IPS DF 6.9 (cell line): ENCODE measurements around the gene AZIN2.

Experiments used
- DNase-seq: peaks from one replicate; pipeline ENCODE4 v3.0.0-alpha.2; 2013; ENCODE audit warnings: low read depth, low spot score
- H3K27ac ChIP-seq: one replicate; pipeline ENCODE4 v1.5.1; 2013; ENCODE audit warnings: low read length, control low read depth
- H3K27me3 ChIP-seq: 2 replicates; pipeline ENCODE4 v1.6.1; 2013; ENCODE audit warnings: mild to moderate bottlenecking, low read length; ENCODE audit not compliant: control insufficient read depth, insufficient read depth
- H3K36me3 ChIP-seq: 2 replicates; pipeline ENCODE4 v1.6.1; 2013; ENCODE audit warnings: low read length; ENCODE audit not compliant: control insufficient read depth, insufficient read depth
- H3K4me1 ChIP-seq: 2 replicates; pipeline ENCODE4 v1.6.1; 2013; ENCODE audit warnings: low read length; ENCODE audit not compliant: control insufficient read depth, insufficient read depth
- H3K4me3 ChIP-seq: 2 replicates; pipeline ENCODE4 v1.5.1; 2013; ENCODE audit warnings: mild to moderate bottlenecking, low read length
- H3K9me3 ChIP-seq: 2 replicates; pipeline ENCODE4 v1.6.1; 2013; ENCODE audit warnings: low read length, inconsistent platforms; ENCODE audit not compliant: control insufficient read depth, insufficient read depth
- WGBS: extraction: QIAGEN DNeasy Blood & Tissue Kit; methylation state at CpG from one replicate; pipeline ENCODE4 v1.1.7; 2013; ENCODE audit warnings: mixed read lengths, missing lambda C conversion rate; ENCODE audit not compliant: insufficient read length, insufficient coverage; 5-methylcytosine and 5-hydroxymethylcytosine counted together

Gene AZIN2

DNA sequence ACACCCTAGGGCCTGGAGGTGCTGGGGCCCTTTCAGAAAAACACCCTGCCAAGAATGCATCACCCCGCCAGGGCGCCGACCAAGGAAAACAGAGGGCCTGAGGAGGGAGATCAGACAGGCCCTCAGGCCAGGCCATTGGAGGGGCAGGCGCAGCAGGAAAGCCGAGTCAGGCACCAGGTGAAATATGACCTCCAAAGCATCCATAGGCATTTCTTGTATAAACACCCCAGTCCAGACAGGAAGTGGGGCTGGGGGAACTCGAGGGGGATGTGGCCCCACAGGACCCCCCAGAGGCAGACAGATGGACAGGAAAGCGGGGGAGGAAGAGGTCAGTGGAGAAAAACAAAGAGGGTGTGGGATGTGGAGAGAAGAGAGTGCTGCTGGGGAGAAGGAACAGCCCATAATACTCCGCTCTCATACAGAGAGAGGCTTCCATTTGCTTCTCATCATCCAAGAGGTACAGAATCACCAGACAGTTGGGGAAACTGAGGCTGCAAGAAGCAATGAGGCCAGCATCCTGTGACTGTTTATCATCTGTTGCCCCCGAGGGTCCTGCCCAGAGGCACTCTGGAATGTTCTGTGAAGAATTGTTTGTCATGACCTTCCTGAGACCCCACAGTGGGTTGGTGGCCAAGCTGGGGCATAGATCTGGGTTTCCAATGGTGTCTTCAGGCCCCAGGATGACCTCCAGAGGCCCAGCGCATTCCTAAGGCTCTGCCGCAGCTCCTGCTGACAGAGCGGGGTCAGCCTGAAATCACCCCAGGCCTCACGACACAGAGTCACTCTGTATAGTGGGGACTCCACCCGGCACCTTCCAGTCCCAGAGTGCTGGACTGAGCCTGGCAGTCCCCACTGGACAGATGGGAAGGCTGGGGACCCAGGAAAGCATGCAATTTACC, 82.9 kb downstream of the AZIN2 start:
- no peaks in the 10 kb centered on the region for H3K27me3 ChIP-seq
- no peaks in the 10 kb centered on the region; the same call in 1 of the 2 replicates for H3K36me3 ChIP-seq
- no peak overlapping the region for H3K27ac ChIP-seq
- DNase-seq = no peak
- WGBS = no CpG with 5 or more reads among the region's 14 CpGs
- peaks cover 3% of the 10 kb centered on the region; the same call in 1 of the 2 replicates for H3K4me1 ChIP-seq
- no peak overlapping the region for H3K4me3 ChIP-seq
- no peaks in the 10 kb centered on the region for H3K9me3 ChIP-seq

DNA sequence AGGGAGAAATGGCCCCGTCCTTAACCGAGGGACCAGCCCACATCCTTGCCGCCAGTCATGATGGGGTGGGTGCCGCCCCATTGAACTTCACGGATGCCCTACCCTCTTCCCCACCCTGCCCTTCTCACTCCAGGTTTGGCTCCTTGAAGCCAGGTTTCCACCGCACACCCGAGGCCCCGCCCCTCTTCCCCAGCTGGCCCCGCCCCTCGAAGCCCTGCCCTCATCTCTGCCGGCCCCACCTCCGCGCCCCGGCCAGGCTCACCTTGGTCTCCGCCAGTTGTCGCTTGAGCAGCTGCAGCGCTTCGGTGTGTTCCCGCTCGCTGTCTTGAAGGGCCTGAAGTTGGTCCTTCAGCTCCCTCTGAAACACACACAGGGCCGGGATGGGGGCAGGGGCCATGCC, 84.3 kb downstream of the AZIN2 start:
- WGBS = no CpG with 5 or more reads among the region's 21 CpGs
- Histone ChIP-seq H3K27me3 (no peaks in the 10 kb centered on the region), H3K36me3 (no peaks in the 10 kb centered on the region; the same call in 1 of the 2 replicates), H3K9me3 (no peaks in the 10 kb centered on the region), H3K4me3 (no peak overlapping the region), H3K4me1 (peaks cover 4% of the 10 kb centered on the region; the same call in 1 of the 2 replicates), H3K27ac (no peak overlapping the region)
- DNase-seq = no peak

DNA sequence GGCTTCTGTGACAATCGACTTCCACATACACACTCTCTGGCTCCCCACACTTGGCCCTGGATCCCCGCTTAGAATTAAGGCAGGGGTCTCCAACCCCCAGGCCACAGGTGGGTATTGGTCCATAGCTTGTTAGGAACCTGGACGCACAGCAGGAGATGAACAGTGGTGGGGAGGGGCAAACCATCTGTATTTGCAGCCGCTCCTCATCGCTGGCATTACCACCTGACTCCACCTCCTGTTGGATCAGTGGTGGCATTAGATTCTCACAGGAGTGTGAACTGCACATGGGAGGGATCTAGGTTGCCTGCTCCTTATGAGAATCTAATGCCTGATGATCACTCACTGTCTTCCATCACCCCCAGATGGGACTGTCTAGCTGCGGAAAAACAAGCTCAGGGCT, 84.9 kb downstream of the AZIN2 start:
- H3K36me3 ChIP-seq = no peaks in the 10 kb centered on the region; the same call in 1 of the 2 replicates
- H3K9me3 ChIP-seq = no peaks in the 10 kb centered on the region
- WGBS = no CpG with 5 or more reads among the region's 6 CpGs
- DNase-seq = no peak
- H3K27me3 ChIP-seq = no peaks in the 10 kb centered on the region
- H3K4me3 ChIP-seq = no peak overlapping the region
- H3K27ac ChIP-seq = no peak overlapping the region
- peaks cover 4% of the 10 kb centered on the region; the same call in 1 of the 2 replicates for H3K4me1 ChIP-seq

DNA sequence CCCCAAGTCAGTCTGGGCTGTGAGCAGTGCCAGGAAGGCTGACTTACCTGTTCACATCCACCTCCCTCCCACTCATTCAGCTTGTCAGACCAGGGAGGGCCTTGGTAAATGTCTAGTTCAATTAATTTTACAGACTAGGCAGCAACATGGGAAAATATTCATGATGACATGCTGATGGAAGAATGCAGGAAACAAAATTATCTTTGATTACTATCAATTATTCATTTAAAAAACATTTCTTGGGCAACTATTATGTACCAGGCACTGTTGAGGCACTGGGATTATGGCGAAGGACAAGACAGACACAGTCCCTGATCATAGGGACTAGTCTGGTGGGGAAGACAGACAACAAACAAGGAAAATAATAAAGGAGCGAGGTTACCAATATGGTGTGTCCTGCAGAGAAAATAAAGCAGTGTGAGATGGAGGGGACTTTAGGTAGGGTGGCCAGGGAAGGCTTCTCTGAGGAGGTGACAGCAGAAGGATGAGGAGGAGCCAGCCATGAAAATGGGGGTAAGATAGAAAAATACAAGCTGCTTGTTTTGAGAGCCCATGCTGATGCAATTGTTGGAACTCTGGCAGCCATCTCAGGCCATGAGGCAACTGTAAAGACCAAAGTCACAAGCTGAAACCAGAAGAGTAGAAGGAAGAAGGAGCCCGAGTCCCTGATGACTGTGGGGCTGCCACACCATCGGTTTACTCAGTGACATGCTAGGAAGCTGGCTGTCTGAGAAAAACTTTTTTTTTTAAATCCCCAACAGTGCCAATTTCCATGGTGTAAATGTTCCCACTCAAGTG, 86.9 kb downstream of the AZIN2 start:
- no peak overlapping the region for H3K4me3 ChIP-seq
- peaks cover 4% of the 10 kb centered on the region; the same call in 1 of the 2 replicates for H3K4me1 ChIP-seq
- H3K36me3 ChIP-seq = no peaks in the 10 kb centered on the region
- no peaks in the 10 kb centered on the region for H3K27me3 ChIP-seq
- no peaks in the 10 kb centered on the region for H3K9me3 ChIP-seq
- no CpG with 5 or more reads among the region's 4 CpGs for WGBS
- no peak for DNase-seq
- H3K27ac ChIP-seq = no peak overlapping the region

DNA sequence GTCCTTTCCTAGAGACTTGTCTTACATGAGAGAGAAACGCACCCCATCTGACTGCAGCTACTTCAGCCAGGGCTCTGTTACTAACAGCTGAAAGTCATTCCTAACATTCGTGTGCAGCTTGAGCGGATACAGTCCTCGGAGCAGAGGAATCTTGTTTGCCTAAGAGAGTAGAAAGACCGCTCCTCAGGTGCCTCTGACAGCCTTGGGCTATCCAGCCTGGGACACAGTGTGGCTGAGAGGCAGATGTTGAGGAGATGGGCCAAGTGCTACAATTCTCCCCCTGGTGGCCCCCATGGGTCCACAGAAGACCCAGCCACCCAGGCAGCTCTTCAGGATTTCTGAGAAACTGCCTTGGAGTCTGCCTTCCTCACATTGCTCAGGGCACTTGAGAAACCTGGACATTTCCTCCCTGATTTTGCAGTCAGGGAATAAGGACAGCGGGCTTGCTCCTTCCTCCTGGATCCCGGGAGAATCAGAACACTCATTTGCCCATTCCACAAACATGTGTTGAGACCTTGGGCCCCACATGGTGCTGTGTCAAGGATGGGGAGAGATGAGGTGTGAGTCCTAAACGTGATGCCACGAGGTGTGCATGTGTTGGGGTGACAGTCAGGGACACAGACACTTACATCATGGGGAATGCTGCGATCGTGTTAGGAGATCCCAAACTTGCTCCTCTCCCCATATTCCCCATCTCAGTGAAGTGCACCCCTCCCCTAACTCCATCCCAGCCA, 87.8 kb downstream of the AZIN2 start:
- no peak for DNase-seq
- Histone ChIP-seq H3K9me3 (no peaks in the 10 kb centered on the region), H3K4me3 (no peak overlapping the region), H3K27ac (no peak overlapping the region), H3K4me1 (peaks cover 4% of the 10 kb centered on the region), H3K27me3 (no peaks in the 10 kb centered on the region), H3K36me3 (no peaks in the 10 kb centered on the region)
- no CpG with 5 or more reads among the region's 11 CpGs for WGBS

DNA sequence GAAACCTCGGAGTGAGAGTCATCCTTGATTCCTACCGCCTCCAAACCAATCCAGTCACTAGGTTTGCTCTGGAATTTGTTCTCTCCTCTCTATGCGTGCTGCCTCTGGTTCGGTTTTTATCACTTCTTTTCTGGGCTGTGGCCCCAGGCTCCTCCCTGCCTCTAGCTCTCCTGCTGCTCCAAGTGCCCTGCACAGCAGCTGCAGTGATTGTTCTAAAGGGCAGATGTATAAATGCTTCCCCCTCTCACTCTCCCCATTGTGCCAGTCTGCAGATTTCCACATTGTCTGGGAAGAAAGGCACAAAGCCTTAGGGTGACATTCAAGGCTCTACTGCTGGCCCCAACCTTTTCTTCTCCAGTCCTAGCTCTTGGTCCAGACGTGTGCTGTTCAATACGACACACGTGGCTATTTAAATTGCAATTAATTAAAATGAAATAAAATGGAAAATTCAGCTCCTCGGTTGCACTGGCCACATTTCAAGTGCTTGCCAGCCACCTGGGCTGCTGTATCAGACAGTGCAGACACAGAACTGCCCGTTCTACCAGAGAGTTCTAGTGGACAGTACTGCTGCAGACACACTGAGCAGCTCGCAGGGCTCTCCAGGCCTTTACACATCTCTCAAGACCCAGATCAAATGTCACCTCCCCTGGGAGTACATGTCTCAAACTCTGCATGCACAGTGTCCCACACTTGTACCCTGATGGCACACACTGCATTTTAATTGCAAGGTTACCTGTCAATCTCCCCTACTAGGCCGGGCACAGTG, 88.5 kb downstream of the AZIN2 start:
- no peak for DNase-seq
- Histone ChIP-seq H3K4me1 (peaks cover 4% of the 10 kb centered on the region), H3K9me3 (no peaks in the 10 kb centered on the region), H3K36me3 (no peaks in the 10 kb centered on the region), H3K27me3 (no peaks in the 10 kb centered on the region), H3K27ac (no peak overlapping the region), H3K4me3 (no peak overlapping the region)
- WGBS = no CpG with 5 or more reads among the region's 11 CpGs
